Astrocyte (in vitro differentiated cells and primary cell): ENCODE measurements around the gene TIMM21. TPM values are rescaled to one million over a fixed set of nuclear protein-coding genes. Genes with fewer than 3 reads are reported as not detected.
A peak's percentile ranks its signal among the peaks of the same experiment; 100 is the strongest.

ENCODE experiments used
- DNase-seq: peaks from one replicate; pipeline ENCODE4 v3.0.0-alpha.2; 2010; ENCODE audit warnings: low read depth
- FAIRE-seq: peaks from 2 replicates; lab custom pipeline; 2011; peaks lifted over from hg19 to GRCh38; lab: Jason Lieb, UNC
- H2AFZ ChIP-seq: 2 replicates; pipeline ENCODE4 v1.6.0; 2012; ENCODE audit warnings: low read depth, low read length, inconsistent platforms
- H3K27ac ChIP-seq: 2 replicates; pipeline ENCODE4 v1.5.1; 2011; ENCODE audit warnings: low read depth, low read length, inconsistent platforms
- H3K27me3 ChIP-seq: 2 replicates; pipeline ENCODE4 v1.6.0; 2011; ENCODE audit warnings: low read length, inconsistent platforms; ENCODE audit not compliant: insufficient read depth
- H3K36me3 ChIP-seq: 2 replicates; pipeline ENCODE4 v1.5.1; 2011; ENCODE audit warnings: low read length, inconsistent platforms; ENCODE audit not compliant: insufficient read depth
- H3K4me1 ChIP-seq: 2 replicates; pipeline ENCODE4 v1.5.1; 2011; ENCODE audit warnings: low read length, inconsistent platforms; ENCODE audit not compliant: insufficient read depth
- H3K4me2 ChIP-seq: 2 replicates; pipeline ENCODE4 v1.6.0; 2012; ENCODE audit warnings: low read length, inconsistent platforms
- H3K4me3 ChIP-seq: 2 replicates; pipeline ENCODE4 v1.5.1; 2011; ENCODE audit warnings: low read depth, mild to moderate bottlenecking, low read length, inconsistent platforms; ENCODE audit not compliant: insufficient read depth
- H3K79me2 ChIP-seq: 2 replicates; pipeline ENCODE4 v1.6.0; 2012; ENCODE audit warnings: mild to moderate bottlenecking, low read length, inconsistent platforms; ENCODE audit not compliant: insufficient read depth
- H3K9ac ChIP-seq: 2 replicates; pipeline ENCODE4 v1.6.0; 2012; ENCODE audit warnings: mild to moderate bottlenecking, low read length, inconsistent platforms
- H3K9me3 ChIP-seq: 2 replicates; pipeline ENCODE4 v1.5.1; 2012; ENCODE audit warnings: low read depth, mild to moderate bottlenecking, low read length, inconsistent platforms; ENCODE audit not compliant: insufficient read depth
- H4K20me1 ChIP-seq: 2 replicates; pipeline ENCODE4 v1.6.0; 2012; ENCODE audit warnings: low read length, inconsistent platforms; ENCODE audit not compliant: insufficient read depth
- H3K27ac Mint-ChIP-seq: one replicate; pipeline ENCODE4 v1.8.0; 2021; ENCODE audit warnings: mild to moderate bottlenecking, mixed read lengths; ENCODE audit not compliant: unreplicated experiment
- H3K27me3 Mint-ChIP-seq: one replicate; pipeline ENCODE4 v1.8.0; 2021; ENCODE audit warnings: low read depth, mixed read lengths; ENCODE audit not compliant: unreplicated experiment
- H3K36me3 Mint-ChIP-seq: one replicate; pipeline ENCODE4 v1.8.0; 2021; ENCODE audit warnings: low read depth, mixed read lengths; ENCODE audit not compliant: unreplicated experiment
- H3K4me1 Mint-ChIP-seq: one replicate; pipeline ENCODE4 v1.8.0; 2021; ENCODE audit warnings: low read depth, mixed read lengths; ENCODE audit not compliant: unreplicated experiment
- H3K4me3 Mint-ChIP-seq: one replicate; pipeline ENCODE4 v1.8.0; 2021; ENCODE audit warnings: mild to moderate bottlenecking, moderate library complexity, mixed read lengths; ENCODE audit not compliant: unreplicated experiment
- H3K9me3 Mint-ChIP-seq: one replicate; pipeline ENCODE4 v1.8.0; 2021; ENCODE audit warnings: mild to moderate bottlenecking, mixed read lengths; ENCODE audit not compliant: unreplicated experiment
- CTCF ChIP-seq: IDR thresholded peaks from 2 replicates; pipeline ENCODE4 v1.5.1; 2011; ENCODE audit warnings: low read depth, mild to moderate bottlenecking, inconsistent platforms, low read length, moderate library complexity; ENCODE audit not compliant: insufficient read depth
- EZH2 ChIP-seq: IDR thresholded peaks from 2 replicates; pipeline ENCODE4 v1.6.1; 2012; ENCODE audit warnings: mild to moderate bottlenecking, low read length, inconsistent platforms; ENCODE audit not compliant: insufficient read depth
- total RNA-seq: library from RNA; stranded (reverse); gene quantifications from 2 replicates; pipeline ENCODE4 v1.2.1, GENCODE V29; 2021

TIMM21 gene
- total RNA-seq, 1 donor from 2014 or later, result 25.1 TPM

GRCh38 chr18:74155276-74155675, 7.0 kb downstream of the TIMM21 start:
- peaks cover 5% of the 10 kb centered on the region for H3K4me1 Mint-ChIP-seq
- DNase-seq, result peak; percentile 13
- Histone ChIP-seq H3K27ac (peak overlapping the region; percentile 55), H3K27me3 (no peaks in the 10 kb centered on the region), H3K9ac (peak overlapping the region; percentile 47), H3K4me2 (no peak overlapping the region), H2AFZ (no peak overlapping the region), H3K36me3 (peaks cover 31% of the 10 kb centered on the region), H3K9me3 (no peaks in the 10 kb centered on the region), H3K79me2 (peaks cover 54% of the 10 kb centered on the region), H3K4me1 (peaks cover 6% of the 10 kb centered on the region), H4K20me1 (peaks cover 7% of the 10 kb centered on the region), H3K4me3 (no peak overlapping the region)
- H3K9me3 Mint-ChIP-seq, result no peaks in the 10 kb centered on the region
- H3K27me3 Mint-ChIP-seq, result no peaks in the 10 kb centered on the region
- H3K27ac Mint-ChIP-seq, result no peak overlapping the region
- FAIRE-seq, result no peak
- TF ChIP-seq CTCF, result no peak
- no peak for TF ChIP-seq EZH2
- peaks cover 4% of the 10 kb centered on the region for H3K36me3 Mint-ChIP-seq
- no peak overlapping the region for H3K4me3 Mint-ChIP-seq

- H3K4me2 ChIP-seq, result no peak overlapping the region
- FAIRE-seq (no peak), DNase-seq (no peak)
- no peaks in the 10 kb centered on the region for H3K27me3 Mint-ChIP-seq
- H3K27me3 ChIP-seq, result no peaks in the 10 kb centered on the region
- no peak overlapping the region for H2AFZ ChIP-seq
- H3K4me1 ChIP-seq, result no peaks in the 10 kb centered on the region
- no peak overlapping the region for H3K27ac ChIP-seq
- H3K4me3 Mint-ChIP-seq, result no peak overlapping the region
- H4K20me1 ChIP-seq, result no peaks in the 10 kb centered on the region
- H3K27ac Mint-ChIP-seq, result no peak overlapping the region
- no peaks in the 10 kb centered on the region for H3K4me1 Mint-ChIP-seq
- no peak overlapping the region for H3K9ac ChIP-seq
- H3K4me3 ChIP-seq, result no peak overlapping the region
- H3K79me2 ChIP-seq, result no peaks in the 10 kb centered on the region
- no peak for TF ChIP-seq EZH2
- no peak for TF ChIP-seq CTCF
- H3K9me3 Mint-ChIP-seq, result no peaks in the 10 kb centered on the region
- peaks cover 12% of the 10 kb centered on the region for H3K36me3 ChIP-seq
- H3K36me3 Mint-ChIP-seq, result no peaks in the 10 kb centered on the region
- no peaks in the 10 kb centered on the region for H3K9me3 ChIP-seq
Measured at GRCh38 chr18:74163019-74163660, 14.8 kb downstream of the TIMM21 start.

- H3K79me2 ChIP-seq, result no peaks in the 10 kb centered on the region
- H3K4me1 Mint-ChIP-seq, result no peaks in the 10 kb centered on the region
- H3K36me3 ChIP-seq, result no peaks in the 10 kb centered on the region
- H3K27ac Mint-ChIP-seq, result no peak overlapping the region
- TF ChIP-seq CTCF, result no peak
- no peak for TF ChIP-seq EZH2
- no peaks in the 10 kb centered on the region for H3K4me1 ChIP-seq
- no peaks in the 10 kb centered on the region for H3K9me3 ChIP-seq
- H3K9me3 Mint-ChIP-seq, result no peaks in the 10 kb centered on the region
- no peaks in the 10 kb centered on the region for H3K36me3 Mint-ChIP-seq
- H3K27me3 Mint-ChIP-seq, result peaks cover 4% of the 10 kb centered on the region
- H4K20me1 ChIP-seq, result no peaks in the 10 kb centered on the region
- no peak overlapping the region for H3K4me2 ChIP-seq
- no peak overlapping the region for H3K27ac ChIP-seq
- no peak overlapping the region for H3K4me3 Mint-ChIP-seq
- no peak overlapping the region for H3K9ac ChIP-seq
- no peaks in the 10 kb centered on the region for H3K27me3 ChIP-seq
- H3K4me3 ChIP-seq, result no peak overlapping the region
- no peak for DNase-seq
- no peak for FAIRE-seq
- no peak overlapping the region for H2AFZ ChIP-seq
Measured at GRCh38 chr18:74166386-74166785, 18.1 kb downstream of the TIMM21 start.
